Trophoblast cell (in vitro differentiated cells and primary cell): ENCODE measurements around the gene RBMS1.
"Not testable (repeated sequence)": the region's sequence is repeated elsewhere in the genome, so short reads cannot be mapped to it uniquely, and the experiment has no call there.

ENCODE experiments used
- DNase-seq, 2 donors: peaks; one replicate each; pipeline ENCODE4 v3.0.0-alpha.2; 2016
- H2AFZ ChIP-seq: 2 replicates; pipeline ENCODE4 v1.6.1; 2013; ENCODE audit warnings: low read length, moderate library complexity, mild to moderate bottlenecking; ENCODE audit not compliant: insufficient read depth, poor library complexity
- H2AK5ac ChIP-seq: 2 replicates; pipeline ENCODE4 v1.6.1; 2013; ENCODE audit warnings: mild to moderate bottlenecking, low read length
- H2BK120ac ChIP-seq: 2 replicates; pipeline ENCODE4 v1.6.1; 2013; ENCODE audit warnings: low read length, mild to moderate bottlenecking, moderate library complexity; ENCODE audit not compliant: insufficient read depth, poor library complexity
- H2BK12ac ChIP-seq: 2 replicates; pipeline ENCODE4 v1.6.1; 2013; ENCODE audit warnings: mild to moderate bottlenecking, low read length, moderate library complexity
- H2BK5ac ChIP-seq: 2 replicates; pipeline ENCODE4 v1.6.1; 2013; ENCODE audit warnings: low read length, low read depth, moderate library complexity, mild to moderate bottlenecking; ENCODE audit not compliant: poor library complexity
- H3K14ac ChIP-seq: 2 replicates; pipeline ENCODE4 v1.6.1; 2013; ENCODE audit warnings: mild to moderate bottlenecking, low read length
- H3K18ac ChIP-seq: 2 replicates; pipeline ENCODE4 v1.6.1; 2013; ENCODE audit warnings: mild to moderate bottlenecking, low read length
- H3K23ac ChIP-seq: 2 replicates; pipeline ENCODE4 v1.6.1; 2013; ENCODE audit warnings: low read length
- H3K27ac ChIP-seq: 2 replicates; pipeline ENCODE4 v1.5.1; 2013; ENCODE audit warnings: low read depth, mild to moderate bottlenecking, inconsistent platforms, low read length, moderate library complexity
- H3K27me3 ChIP-seq: 2 replicates; pipeline ENCODE4 v1.6.1; 2013; ENCODE audit warnings: inconsistent platforms, mild to moderate bottlenecking, low read length, moderate library complexity; ENCODE audit not compliant: insufficient read depth
- H3K36me3 ChIP-seq, 2 experiments: 1 replicate in 1 of 2; 2 replicates in 1 of 2; pipeline ENCODE4 v1.6.1; 2013; ENCODE audit warnings: low read length in 2 of 2, mild to moderate bottlenecking in 2 of 2, moderate library complexity in 1 of 2; ENCODE audit not compliant: insufficient read depth in 2 of 2, control insufficient read depth in 1 of 2
- H3K4ac ChIP-seq: 2 replicates; pipeline ENCODE4 v1.6.1; 2013; ENCODE audit warnings: low read depth, mild to moderate bottlenecking, low read length, moderate library complexity
- H3K4me1 ChIP-seq, 2 experiments: 1 replicate in 1 of 2; 2 replicates in 1 of 2; pipeline ENCODE4 v1.6.1; 2013; ENCODE audit warnings: low read length in 2 of 2, mild to moderate bottlenecking in 2 of 2, moderate library complexity in 1 of 2; ENCODE audit not compliant: insufficient read depth in 2 of 2, control insufficient read depth in 1 of 2
- H3K4me2 ChIP-seq: 2 replicates; pipeline ENCODE4 v1.6.1; 2013; ENCODE audit warnings: inconsistent platforms, mild to moderate bottlenecking, low read length, moderate library complexity
- H3K4me3 ChIP-seq: 2 replicates; pipeline ENCODE4 v1.5.1; 2013; ENCODE audit warnings: mild to moderate bottlenecking, low read depth, low read length, inconsistent platforms
- H3K79me1 ChIP-seq: one replicate; pipeline ENCODE4 v1.6.1; 2013; ENCODE audit warnings: low read length
- H3K79me2 ChIP-seq: 2 replicates; pipeline ENCODE4 v1.6.1; 2013; ENCODE audit warnings: low read length, mild to moderate bottlenecking; ENCODE audit not compliant: control insufficient read depth, insufficient read depth, poor library complexity
- H3K9ac ChIP-seq: 2 replicates; pipeline ENCODE4 v1.6.1; 2013; ENCODE audit warnings: mild to moderate bottlenecking, low read length
- H3K9me3 ChIP-seq: 2 replicates; pipeline ENCODE4 v1.6.1; 2013; ENCODE audit warnings: low read depth, mild to moderate bottlenecking, control low read depth, inconsistent platforms, low read length; ENCODE audit not compliant: insufficient read depth
- H4K12ac ChIP-seq: 2 replicates; pipeline ENCODE4 v1.6.1; 2013; ENCODE audit warnings: low read depth, mild to moderate bottlenecking, low read length, moderate library complexity
- H4K8ac ChIP-seq: 2 replicates; pipeline ENCODE4 v1.6.1; 2013; ENCODE audit warnings: low read depth, mild to moderate bottlenecking, low read length, moderate library complexity
- H4K91ac ChIP-seq: one replicate; pipeline ENCODE4 v1.6.1; 2013; ENCODE audit warnings: low read depth, mild to moderate bottlenecking, low read length, moderate library complexity
- WGBS: extraction: QIAGEN DNeasy Blood & Tissue Kit; methylation state at CpG from one replicate; pipeline ENCODE4 v1.1.7; 2013; ENCODE audit warnings: missing lambda C conversion rate; ENCODE audit not compliant: insufficient read length, insufficient coverage; ENCODE audit errors: extremely low coverage; 5-methylcytosine and 5-hydroxymethylcytosine counted together

Gene RBMS1

DNA sequence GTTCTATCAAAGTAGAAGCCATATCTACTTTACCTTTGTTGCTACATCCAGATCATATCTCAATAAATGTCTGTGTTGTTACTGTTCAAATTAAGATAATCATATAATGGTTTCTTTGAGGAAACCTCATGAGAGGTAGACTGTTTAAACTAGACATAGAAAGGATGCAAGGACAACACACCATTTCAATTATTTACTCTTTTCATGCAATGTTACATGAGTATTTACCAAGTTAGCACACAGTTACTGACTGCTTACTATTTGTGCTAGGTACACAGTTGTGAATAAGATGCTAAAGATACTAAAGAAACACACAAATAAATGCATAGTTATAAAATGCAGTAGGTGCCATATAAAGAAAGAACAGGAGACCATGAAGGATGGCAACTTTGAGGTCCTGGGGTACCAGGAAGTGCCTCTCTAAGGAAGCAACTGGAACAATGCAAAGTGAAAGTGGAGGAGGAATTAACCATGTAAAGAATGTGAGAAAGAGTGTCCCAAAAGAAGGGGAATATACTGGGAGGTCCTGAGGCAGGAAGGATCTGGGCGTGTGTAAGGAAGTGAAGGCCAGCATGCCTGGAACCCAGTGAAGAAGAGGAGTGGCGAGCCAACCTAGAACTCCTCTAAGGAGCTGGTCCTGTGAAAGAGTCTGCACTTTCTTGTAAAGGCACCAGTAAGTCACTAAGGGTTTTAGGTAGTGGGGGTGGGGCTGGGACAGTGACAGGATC is 39.4 kb downstream of the RBMS1 start:
- Histone ChIP-seq H4K8ac (no peak overlapping the region), H4K12ac (no peak overlapping the region), H3K27me3 (no peaks in the 10 kb centered on the region), H3K4ac (peak overlapping the region; percentile 99), H3K9me3 (no peaks in the 10 kb centered on the region), H2BK120ac (no peak overlapping the region), H3K36me3 (peaks cover 9% of the 10 kb centered on the region in 2 experiments), H3K4me3 (no peak overlapping the region), H3K79me2 (peaks cover 10% of the 10 kb centered on the region), H3K23ac (no peak overlapping the region), H3K18ac (peak overlapping the region; percentile 61), H2BK5ac (no peak overlapping the region), H4K91ac (no peak overlapping the region), H3K79me1 (peaks cover 2% of the 10 kb centered on the region), H3K14ac (no peak overlapping the region), H3K9ac (no peak overlapping the region), H3K4me1 (peaks cover 3 to 7% of the 10 kb centered on the region in 2 experiments), H2BK12ac (no peak overlapping the region), H3K4me2 (no peak overlapping the region), H3K27ac (no peak overlapping the region), H2AFZ (no peak overlapping the region), H2AK5ac (peak overlapping the region; percentile 85)
- no CpG with 5 or more reads among the region's 2 CpGs for WGBS
- no peak for DNase-seq

DNA sequence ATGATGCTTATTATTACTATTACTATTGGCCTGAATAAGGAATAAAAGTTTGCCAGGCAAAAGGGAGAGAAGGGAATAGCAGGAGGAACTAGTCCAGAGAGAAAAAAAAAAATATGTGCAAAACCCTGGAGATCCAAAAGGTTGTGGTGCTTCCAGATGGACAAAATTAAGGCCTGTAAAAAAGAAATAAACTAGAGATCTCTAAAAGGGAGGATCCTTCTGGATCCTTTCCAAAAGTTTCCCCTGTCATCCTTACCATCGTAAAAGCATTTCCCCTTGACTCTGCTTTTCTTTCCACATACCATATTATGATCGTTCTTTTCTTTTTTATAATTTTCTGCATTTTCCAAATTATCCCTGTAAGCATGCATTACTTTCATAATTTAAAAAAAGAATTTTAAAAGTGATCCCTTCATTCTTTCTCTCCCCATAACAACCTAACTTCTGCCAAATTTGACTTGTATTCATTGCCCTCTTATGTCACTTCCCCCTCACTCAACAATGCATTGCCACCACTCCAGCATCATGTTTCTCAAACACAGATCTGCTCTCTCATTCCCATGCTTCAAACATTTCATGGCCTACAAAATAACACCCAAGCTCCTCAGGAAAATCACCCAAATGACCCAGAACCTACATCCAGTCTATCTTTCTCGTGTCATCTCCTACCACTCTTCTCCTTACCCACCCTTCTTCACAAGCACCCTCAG is 40.3 kb downstream of the RBMS1 start:
- Histone ChIP-seq H4K8ac (no peak overlapping the region), H3K79me2 (peaks cover 10% of the 10 kb centered on the region), H2BK120ac (no peak overlapping the region), H2BK5ac (no peak overlapping the region), H4K91ac (no peak overlapping the region), H3K14ac (no peak overlapping the region), H3K36me3 (peaks cover 6 to 8% of the 10 kb centered on the region in 2 experiments), H3K9me3 (no peaks in the 10 kb centered on the region), H3K4me2 (no peak overlapping the region), H2AK5ac (no peak overlapping the region), H3K27ac (no peak overlapping the region), H3K4me1 (peaks cover 3 to 7% of the 10 kb centered on the region in 2 experiments), H3K18ac (no peak overlapping the region), H3K9ac (no peak overlapping the region), H3K79me1 (peaks cover 2% of the 10 kb centered on the region), H3K27me3 (no peaks in the 10 kb centered on the region), H2BK12ac (no peak overlapping the region), H3K4ac (peak overlapping the region; percentile 54), H2AFZ (no peak overlapping the region), H4K12ac (no peak overlapping the region), H3K23ac (no peak overlapping the region), H3K4me3 (no peak overlapping the region)
- no CpG with 5 or more reads among the region's 3 CpGs for WGBS
- DNase-seq, result no peak

DNA sequence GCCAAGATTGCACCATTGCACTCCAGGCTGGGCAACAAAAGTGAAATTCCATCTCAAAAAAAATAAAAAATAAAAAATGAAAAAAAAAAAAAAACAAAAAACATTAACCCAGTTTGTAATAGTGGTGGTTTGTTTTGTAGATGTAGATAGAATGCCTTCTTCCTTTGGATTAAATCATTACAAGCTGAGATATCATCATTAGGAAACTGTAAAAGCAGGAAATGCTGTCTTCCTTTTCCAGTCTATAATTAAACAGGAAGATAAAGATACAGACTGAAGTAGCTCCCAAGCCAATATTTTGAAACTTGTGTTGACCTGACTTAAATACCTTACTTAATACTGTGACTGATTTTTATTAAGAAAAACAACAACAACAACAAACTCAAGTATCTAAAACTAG is 43.1 kb downstream of the RBMS1 start:
- Histone ChIP-seq H2BK12ac (no peak overlapping the region), H3K14ac (no peak overlapping the region), H3K27ac (no peak overlapping the region)

DNA sequence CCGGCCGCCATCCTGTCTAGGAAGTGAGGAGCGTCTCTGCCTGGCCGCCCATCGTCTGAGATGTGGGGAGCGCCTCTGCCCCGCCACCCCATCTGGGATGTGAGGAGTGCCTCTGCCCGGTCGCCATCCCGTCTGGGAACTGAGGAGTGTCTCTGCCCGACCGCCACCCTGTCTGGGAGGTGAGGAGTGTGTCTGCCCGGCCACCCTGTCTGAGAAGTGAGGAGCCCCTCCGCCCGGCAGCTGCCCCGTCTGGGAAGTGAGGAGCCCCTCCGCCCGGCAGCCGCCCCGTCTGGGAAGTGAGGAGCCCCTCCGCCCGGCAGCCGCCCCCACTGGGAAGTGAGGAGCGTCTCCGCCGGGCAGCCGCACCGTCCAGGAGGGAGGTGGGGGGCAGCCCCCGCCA is 44.8 kb downstream of the RBMS1 start:
- H3K4ac ChIP-seq, H3K4me2 ChIP-seq, H3K79me1 ChIP-seq, H3K4me1 ChIP-seq, H3K14ac ChIP-seq, H3K27ac ChIP-seq, H3K23ac ChIP-seq, H2AFZ ChIP-seq, H3K9me3 ChIP-seq, H2BK12ac ChIP-seq, H3K27me3 ChIP-seq, H3K18ac ChIP-seq, H4K91ac ChIP-seq, H4K8ac ChIP-seq, H4K12ac ChIP-seq, H2BK120ac ChIP-seq, DNase-seq, H2AK5ac ChIP-seq, H2BK5ac ChIP-seq, H3K9ac ChIP-seq, H3K4me3 ChIP-seq: not testable (repeated sequence)
- no CpG with 5 or more reads among the region's 29 CpGs for WGBS
- Histone ChIP-seq H3K36me3 (peaks cover 5 to 16% of the 10 kb centered on the region in 2 experiments), H3K79me2 (peaks cover 12% of the 10 kb centered on the region)

More for the DNA sequence above, 43.1 kb downstream of the RBMS1 start:
- Histone ChIP-seq H2BK5ac (no peak overlapping the region), H3K4me2 (no peak overlapping the region), H4K8ac (no peak overlapping the region), H4K91ac (no peak overlapping the region), H4K12ac (no peak overlapping the region), H3K79me1 (peaks cover 2% of the 10 kb centered on the region), H2AK5ac (no peak overlapping the region), H3K18ac (no peak overlapping the region), H3K9me3 (no peaks in the 10 kb centered on the region), H3K4me1 (peaks cover 3 to 5% of the 10 kb centered on the region in 2 experiments), H3K9ac (no peak overlapping the region), H2AFZ (no peak overlapping the region), H3K27me3 (no peaks in the 10 kb centered on the region), H3K23ac (no peak overlapping the region), H3K4me3 (no peak overlapping the region), H3K36me3 (peaks cover 5 to 15% of the 10 kb centered on the region in 2 experiments), H2BK120ac (no peak overlapping the region), H3K4ac (peak overlapping the region; percentile 64), H3K79me2 (peaks cover 8% of the 10 kb centered on the region)
- no peak for DNase-seq
